Activated naive CD8-positive, alpha-beta T cell treated with anti-CD3 and anti-CD28 coated beads, Interleukin-2, amount 50 U/mL, for 24 hours (primary cell): ENCODE results near the gene BLVRA.
A peak's percentile ranks its signal among the peaks of the same experiment; 100 is the strongest.

Experiments
- ATAC-seq: fragments of 150-1000 bp; cut with Tn5 transposase; one replicate; pipeline ENCODE4 v1.10.0; 2021
- DNase-seq: peaks from one replicate; pipeline ENCODE4 v3.0.0; 2021
- H3K27ac Mint-ChIP-seq: one replicate; pipeline ENCODE4 v1.8.0; 2021; ENCODE audit warnings: mild to moderate bottlenecking, mixed read lengths
- H3K27me3 Mint-ChIP-seq: one replicate; pipeline ENCODE4 v1.8.0; 2021; ENCODE audit warnings: mixed read lengths
- H3K36me3 Mint-ChIP-seq: one replicate; pipeline ENCODE4 v1.8.0; 2021; ENCODE audit warnings: low read depth, mixed read lengths
- H3K4me1 Mint-ChIP-seq: one replicate; pipeline ENCODE4 v1.8.0; 2021; ENCODE audit warnings: mixed read lengths
- H3K4me3 Mint-ChIP-seq: one replicate; pipeline ENCODE4 v1.8.0; 2021; ENCODE audit warnings: mild to moderate bottlenecking, moderate library complexity, mixed read lengths
- H3K9me3 Mint-ChIP-seq: one replicate; pipeline ENCODE4 v1.8.0; 2021; ENCODE audit warnings: mixed read lengths

The BLVRA gene

DNA sequence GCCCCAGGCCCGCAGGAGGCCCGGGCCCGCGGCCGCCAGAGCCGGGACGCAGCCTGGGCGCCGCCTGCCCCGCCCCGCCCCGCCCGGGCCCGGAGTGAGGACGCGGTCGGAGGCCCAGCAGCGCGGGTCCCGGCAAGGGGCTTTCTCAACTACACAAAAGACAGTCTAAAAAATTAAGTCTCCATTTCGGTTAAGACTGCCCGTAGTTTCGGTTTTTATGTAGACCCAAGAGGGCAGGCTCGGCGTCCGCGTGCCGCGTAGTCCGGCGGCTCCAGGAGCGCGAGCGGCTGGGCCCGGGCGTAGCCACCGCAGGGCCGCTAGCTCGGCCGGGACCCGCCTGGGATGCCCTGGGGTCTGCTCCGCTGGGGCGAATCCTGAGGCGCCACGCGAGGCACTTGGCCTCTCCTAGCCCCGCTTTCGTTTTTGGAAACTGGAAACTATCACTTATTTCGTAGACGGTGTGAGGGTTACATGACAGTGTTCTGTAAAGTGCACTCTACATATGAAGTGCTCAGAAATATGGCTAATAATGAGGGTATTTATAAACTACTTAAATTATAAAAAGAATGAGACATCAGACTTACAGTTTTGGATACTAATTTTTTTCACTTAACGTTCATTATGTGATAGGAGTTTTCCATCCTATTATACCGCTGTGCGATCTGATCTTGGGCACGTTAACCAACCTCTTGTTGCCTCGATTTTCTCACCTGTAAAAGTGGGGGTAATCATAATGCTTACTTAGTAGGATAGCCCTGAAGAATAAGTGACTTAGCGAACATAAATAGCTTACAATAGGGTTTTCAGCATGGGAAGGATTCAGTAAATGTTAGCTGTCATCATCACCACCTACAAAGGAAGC is 573 bp downstream of the BLVRA start:
- peak; percentile 68 for ATAC-seq
- no peaks in the 10 kb centered on the region for H3K9me3 Mint-ChIP-seq

DNA sequence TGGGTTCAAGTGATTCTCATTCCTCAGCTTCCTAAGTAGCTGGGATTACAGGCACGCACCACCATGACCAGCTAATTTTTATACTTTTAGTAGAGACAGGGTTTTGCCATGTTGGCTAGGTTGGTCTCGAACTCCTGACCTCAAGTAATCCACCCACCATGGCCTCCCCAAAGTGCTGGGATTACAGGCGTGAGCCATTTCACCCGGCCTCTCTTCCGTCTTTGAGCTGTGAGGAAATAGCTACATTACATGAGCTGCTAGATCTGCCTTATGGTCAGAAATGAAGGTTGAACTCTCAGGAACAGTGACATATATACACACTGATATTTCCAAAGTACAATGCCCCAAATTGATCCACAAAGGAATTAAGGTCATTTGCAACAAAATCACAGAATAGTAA is 2.4 kb downstream of the BLVRA start:
- peaks cover 63% of the 10 kb centered on the region for H3K4me1 Mint-ChIP-seq

More for the DNA sequence above, 573 bp downstream of the BLVRA start:
- Mint-ChIP-seq H3K27me3 (peaks cover 8% of the 10 kb centered on the region), H3K4me1 (peaks cover 53% of the 10 kb centered on the region), H3K27ac (peak overlapping the region; percentile 63), H3K4me3 (peak overlapping the region; percentile 79), H3K36me3 (peaks cover 3% of the 10 kb centered on the region)
- peak; percentile 46 for DNase-seq

DNA sequence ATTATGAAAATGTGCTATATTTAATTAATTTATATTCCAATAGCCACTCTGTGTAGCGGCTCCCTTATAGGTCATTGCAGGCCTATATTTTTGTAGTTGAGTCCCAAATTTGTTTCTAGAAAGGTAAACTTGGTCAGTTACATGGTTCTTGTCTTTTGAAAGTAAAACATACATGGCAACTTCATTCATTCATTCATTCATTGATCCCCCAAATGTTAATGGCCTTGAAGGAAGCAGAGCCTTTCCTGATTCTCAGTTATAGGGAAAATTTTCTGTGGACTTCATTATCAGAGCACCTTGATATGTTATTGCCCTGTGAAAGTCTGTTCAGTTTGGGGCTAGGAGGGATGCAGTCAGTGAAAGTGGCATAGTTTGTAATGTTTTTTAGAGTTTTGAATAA is 2.9 kb downstream of the BLVRA start:
- H3K9me3 Mint-ChIP-seq: no peaks in the 10 kb centered on the region
- no peak overlapping the region for H3K4me3 Mint-ChIP-seq
- H3K4me1 Mint-ChIP-seq: peaks cover 58% of the 10 kb centered on the region
- H3K27me3 Mint-ChIP-seq: peaks cover 8% of the 10 kb centered on the region
- no peak for ATAC-seq
- no peak overlapping the region for H3K27ac Mint-ChIP-seq
- peaks cover 3% of the 10 kb centered on the region for H3K36me3 Mint-ChIP-seq
- DNase-seq: no peak

More for the DNA sequence above, 2.4 kb downstream of the BLVRA start:
- ATAC-seq (no peak), DNase-seq (no peak)
- H3K4me3 Mint-ChIP-seq: no peak overlapping the region
- peaks cover 8% of the 10 kb centered on the region for H3K27me3 Mint-ChIP-seq
- H3K36me3 Mint-ChIP-seq: peaks cover 3% of the 10 kb centered on the region
- H3K9me3 Mint-ChIP-seq: no peaks in the 10 kb centered on the region
- H3K27ac Mint-ChIP-seq: no peak overlapping the region

DNA sequence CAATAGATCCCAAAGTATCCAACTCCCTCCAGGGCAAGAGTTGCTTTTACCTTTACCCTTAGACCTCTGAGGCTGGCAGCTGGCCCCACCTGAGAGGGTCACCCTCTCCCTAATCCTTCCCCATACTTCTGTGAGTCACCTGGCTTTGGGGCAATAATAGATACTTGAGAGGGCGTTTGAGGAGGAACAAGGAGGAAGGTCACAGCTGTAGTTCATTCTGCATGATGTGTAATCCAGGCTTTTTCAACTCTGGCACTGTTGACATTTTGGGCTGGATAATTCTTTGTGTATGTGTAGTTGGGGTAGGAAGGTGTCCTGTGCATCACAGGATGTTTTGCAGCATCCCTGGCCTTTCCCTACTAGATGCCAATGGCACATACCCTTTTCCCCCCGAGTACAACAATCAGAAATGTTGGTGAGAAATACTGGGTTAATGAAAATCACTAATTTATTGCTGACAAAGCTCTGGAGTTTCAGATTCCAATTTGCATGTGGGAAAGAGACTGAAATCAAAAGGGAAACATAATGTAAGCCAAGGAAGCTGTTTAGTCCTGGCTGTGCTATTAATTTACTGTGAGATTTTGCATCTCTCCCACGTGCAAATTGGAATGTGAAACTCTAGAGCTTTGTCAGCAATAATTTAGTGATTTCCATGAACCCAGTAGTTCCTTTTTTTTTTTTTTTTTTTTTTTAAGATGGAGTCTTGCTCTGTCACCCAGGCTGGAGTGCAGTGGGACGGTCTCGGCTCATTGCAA is 3.6 kb downstream of the BLVRA start:
- H3K27ac Mint-ChIP-seq: no peak overlapping the region
- no peaks in the 10 kb centered on the region for H3K9me3 Mint-ChIP-seq
- H3K4me1 Mint-ChIP-seq: peaks cover 50% of the 10 kb centered on the region
- H3K27me3 Mint-ChIP-seq: peaks cover 4% of the 10 kb centered on the region
- peaks cover 3% of the 10 kb centered on the region for H3K36me3 Mint-ChIP-seq
- DNase-seq (no peak), ATAC-seq (no peak)
- no peak overlapping the region for H3K4me3 Mint-ChIP-seq

DNA sequence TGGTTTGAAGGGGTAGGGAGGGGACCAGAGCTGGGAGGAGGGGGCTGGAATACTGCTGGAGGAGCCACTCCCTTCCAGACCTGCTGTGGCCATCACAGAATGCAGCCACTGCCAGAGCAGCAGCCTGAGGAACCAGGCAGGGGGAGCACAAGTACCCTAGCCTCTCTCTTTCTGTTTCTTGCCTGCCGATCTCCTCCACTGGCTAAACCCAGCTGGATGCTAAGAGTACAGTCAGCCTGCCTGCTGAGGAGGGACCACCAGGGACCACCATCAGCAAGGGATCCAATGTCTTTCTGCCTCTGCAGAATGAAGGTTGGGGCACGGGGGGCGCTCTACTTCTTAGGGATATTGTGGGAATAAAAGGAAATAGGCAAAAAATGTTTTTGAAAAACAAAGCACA is 4.7 kb downstream of the BLVRA start:
- Mint-ChIP-seq H3K27me3 (no peaks in the 10 kb centered on the region), H3K9me3 (no peaks in the 10 kb centered on the region), H3K4me1 (peaks cover 41% of the 10 kb centered on the region), H3K4me3 (no peak overlapping the region), H3K27ac (no peak overlapping the region), H3K36me3 (peaks cover 3% of the 10 kb centered on the region)
- DNase-seq (no peak), ATAC-seq (no peak)

DNA sequence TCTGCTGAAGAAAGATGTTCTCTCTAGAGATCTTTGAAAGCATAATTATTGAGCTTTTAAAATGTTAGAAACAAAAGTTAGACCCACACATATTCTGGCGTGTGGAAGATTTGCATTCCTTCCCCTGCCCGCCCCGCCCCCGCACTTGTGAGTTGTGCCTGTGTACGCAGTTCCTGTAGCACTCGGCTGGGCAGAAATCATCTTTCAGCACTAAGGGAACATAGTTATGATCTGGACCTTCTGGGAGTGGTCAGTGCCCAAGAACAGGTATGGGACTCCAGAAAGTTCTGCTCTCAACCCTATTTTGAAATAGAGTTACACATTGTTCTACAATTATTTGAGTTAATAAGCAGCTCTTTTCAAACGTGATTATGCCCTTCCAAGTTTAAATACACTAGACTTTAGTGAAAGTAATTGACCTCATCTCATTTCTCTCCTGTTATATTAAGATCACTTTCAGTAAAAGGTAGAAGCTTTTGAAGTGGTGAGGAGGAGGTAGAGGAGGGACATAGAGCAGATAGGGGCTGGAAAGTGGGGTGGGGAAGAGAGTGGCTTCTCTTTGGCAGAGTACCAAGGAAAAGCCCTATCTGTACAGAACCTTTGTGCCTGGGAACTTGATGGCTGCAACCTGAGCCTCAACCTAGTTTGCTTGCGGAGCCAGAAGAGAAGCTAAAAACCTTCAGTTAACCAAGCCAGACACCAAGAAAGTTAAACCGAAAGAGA is 5.7 kb downstream of the BLVRA start:
- Mint-ChIP-seq H3K36me3 (peaks cover 3% of the 10 kb centered on the region), H3K4me3 (peak overlapping the region; percentile 45), H3K27ac (peak overlapping the region; percentile 6), H3K9me3 (no peaks in the 10 kb centered on the region), H3K4me1 (peaks cover 45% of the 10 kb centered on the region), H3K27me3 (no peaks in the 10 kb centered on the region)
- ATAC-seq (no peak), DNase-seq (peak; percentile 54)

DNA sequence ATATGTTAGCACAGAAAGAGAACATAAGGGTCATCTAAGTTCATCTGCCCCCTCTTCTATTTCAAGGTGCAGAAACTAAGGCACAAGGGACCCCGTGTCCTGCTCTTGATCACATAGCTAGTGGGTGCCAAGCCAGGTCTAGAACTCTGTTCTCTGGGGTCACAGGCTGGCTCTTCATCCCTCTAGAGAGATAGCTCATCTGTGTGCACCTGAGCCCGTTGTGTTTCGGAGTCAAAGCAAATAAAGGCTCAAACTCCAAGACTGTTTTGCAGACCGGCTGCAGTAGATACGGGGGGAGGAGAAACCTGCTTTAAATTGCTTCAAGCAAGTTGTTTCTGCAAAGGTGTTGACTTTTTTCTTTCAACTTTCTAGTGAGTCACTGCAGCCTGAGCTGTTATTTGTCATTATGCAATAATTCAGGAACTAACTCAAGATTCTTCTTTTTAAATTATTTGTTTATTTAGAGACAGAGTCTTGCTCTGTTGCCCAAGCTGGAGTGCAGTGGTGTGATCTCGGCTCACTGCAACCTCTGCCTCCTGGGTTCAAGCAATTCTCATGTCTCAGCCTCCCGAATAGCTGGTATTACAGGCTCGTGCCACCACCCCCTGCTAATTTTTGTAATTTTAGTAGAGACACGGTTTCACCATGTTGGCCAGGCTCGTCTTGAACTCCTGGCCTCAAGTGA is 6.5 kb downstream of the BLVRA start:
- H3K27me3 Mint-ChIP-seq: no peaks in the 10 kb centered on the region
- H3K27ac Mint-ChIP-seq: no peak overlapping the region
- H3K36me3 Mint-ChIP-seq: peaks cover 3% of the 10 kb centered on the region
- DNase-seq: no peak
- no peak for ATAC-seq
- H3K9me3 Mint-ChIP-seq: no peaks in the 10 kb centered on the region
- peaks cover 40% of the 10 kb centered on the region for H3K4me1 Mint-ChIP-seq
- no peak overlapping the region for H3K4me3 Mint-ChIP-seq

DNA sequence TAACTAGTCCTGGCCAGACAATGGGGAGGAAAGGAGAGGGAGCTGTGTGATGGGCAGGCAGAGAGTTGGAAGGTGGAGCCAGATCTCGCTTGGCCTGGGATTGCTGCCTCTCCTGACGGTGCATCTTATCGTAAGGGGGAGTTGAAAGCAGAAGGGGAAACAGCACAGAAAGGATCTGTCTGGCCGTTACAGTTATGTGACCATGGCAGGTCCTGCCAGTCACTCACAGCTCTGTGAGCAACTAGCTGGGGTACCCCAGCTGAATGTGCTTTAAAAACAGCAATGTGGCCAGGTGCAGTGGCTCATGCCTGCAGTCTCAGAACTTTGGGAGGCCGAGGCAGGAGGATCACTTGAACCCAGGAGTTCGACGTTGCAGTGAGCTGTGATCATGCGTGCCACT is 8.1 kb downstream of the BLVRA start:
- ATAC-seq: no peak
- no peak overlapping the region for H3K27ac Mint-ChIP-seq
- H3K4me1 Mint-ChIP-seq: peaks cover 33% of the 10 kb centered on the region
- H3K36me3 Mint-ChIP-seq: no peaks in the 10 kb centered on the region
- no peaks in the 10 kb centered on the region for H3K9me3 Mint-ChIP-seq
- DNase-seq: no peak
- no peaks in the 10 kb centered on the region for H3K27me3 Mint-ChIP-seq
- no peak overlapping the region for H3K4me3 Mint-ChIP-seq

DNA sequence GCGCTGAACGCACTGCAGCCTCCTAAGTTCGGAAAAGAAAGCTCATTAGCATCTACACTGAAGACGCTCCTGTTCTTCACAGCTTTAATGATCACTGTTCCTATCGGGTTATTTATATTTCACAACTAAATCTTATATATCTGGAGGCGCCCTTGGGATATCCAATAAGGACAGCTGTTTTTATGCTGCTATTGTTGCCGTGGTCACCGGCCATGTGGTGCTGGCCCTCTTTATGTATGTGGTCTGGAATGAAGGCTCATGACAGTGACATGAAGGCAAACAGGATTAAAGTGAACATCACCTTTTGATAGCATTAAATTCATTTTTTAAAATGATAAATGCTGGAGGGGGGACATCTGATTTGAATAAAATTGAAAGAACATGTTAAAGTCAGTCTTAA is 8.8 kb downstream of the BLVRA start:
- DNase-seq: no peak
- Mint-ChIP-seq H3K27ac (no peak overlapping the region), H3K4me3 (no peak overlapping the region), H3K4me1 (peaks cover 27% of the 10 kb centered on the region), H3K9me3 (no peaks in the 10 kb centered on the region), H3K36me3 (peaks cover under 1% of the 10 kb centered on the region), H3K27me3 (no peaks in the 10 kb centered on the region)
- no peak for ATAC-seq

DNA sequence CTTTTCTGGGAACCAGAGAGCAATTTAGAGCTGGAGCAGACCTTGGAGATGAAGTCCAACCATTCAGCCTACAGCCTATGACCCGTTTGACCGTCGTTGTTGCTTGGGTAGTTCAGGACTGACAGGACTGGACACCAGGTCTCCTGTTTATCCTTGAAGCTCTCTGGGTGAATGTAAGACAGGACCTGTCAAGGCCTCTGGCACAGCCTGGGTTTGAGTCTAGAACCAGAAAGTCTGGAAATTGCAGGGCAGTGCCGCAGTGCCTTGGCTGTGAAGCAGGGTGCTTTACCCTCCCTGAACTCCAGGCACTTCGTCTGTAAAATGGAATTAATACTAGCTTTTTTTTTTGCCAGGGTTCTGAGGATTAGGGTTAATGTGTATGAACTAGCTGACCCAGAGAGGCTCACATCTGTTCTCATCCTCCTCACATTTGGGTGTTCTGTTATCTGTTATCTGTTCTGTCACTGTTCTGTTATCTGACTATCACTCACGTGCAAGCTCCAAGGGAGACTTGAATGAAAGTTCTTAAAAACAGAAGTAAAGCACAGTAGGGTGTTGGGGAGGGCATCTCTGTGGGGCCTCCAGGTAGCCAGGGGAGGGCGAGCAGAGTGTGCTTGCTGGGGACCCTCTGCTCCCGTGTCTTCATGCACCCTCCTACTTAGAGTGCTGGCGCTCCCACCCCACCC is 9.9 kb downstream of the BLVRA start:
- Mint-ChIP-seq H3K27ac (no peak overlapping the region), H3K27me3 (no peaks in the 10 kb centered on the region), H3K36me3 (peaks cover 10% of the 10 kb centered on the region), H3K9me3 (no peaks in the 10 kb centered on the region), H3K4me1 (peaks cover 20% of the 10 kb centered on the region), H3K4me3 (no peak overlapping the region)
- ATAC-seq: no peak
- DNase-seq: no peak

DNA sequence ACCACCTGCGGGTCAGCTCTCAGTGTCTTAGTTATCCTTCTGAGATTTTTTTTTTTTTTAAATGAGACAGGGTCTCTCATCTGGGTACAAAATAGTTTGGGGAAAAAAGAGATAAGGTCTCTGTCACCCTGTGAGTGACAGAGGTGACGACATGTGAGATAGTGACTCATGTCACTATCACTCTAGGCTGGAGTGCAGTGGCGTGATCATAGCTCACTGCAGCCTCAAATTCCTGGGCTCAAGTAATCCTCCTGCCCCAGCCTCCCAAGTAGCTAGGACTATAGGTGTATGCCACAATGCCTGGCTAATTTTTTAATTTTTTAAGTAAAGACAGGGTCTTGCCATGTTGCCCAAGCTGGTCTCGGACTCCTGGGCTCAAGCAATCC is 10.4 kb downstream of the BLVRA start:
- no peak overlapping the region for H3K27ac Mint-ChIP-seq
- DNase-seq: no peak
- peaks cover 14% of the 10 kb centered on the region for H3K36me3 Mint-ChIP-seq
- H3K9me3 Mint-ChIP-seq: no peaks in the 10 kb centered on the region
- no peaks in the 10 kb centered on the region for H3K27me3 Mint-ChIP-seq
- peaks cover 15% of the 10 kb centered on the region for H3K4me1 Mint-ChIP-seq
- H3K4me3 Mint-ChIP-seq: no peak overlapping the region
- peak; percentile 78 for ATAC-seq

DNA sequence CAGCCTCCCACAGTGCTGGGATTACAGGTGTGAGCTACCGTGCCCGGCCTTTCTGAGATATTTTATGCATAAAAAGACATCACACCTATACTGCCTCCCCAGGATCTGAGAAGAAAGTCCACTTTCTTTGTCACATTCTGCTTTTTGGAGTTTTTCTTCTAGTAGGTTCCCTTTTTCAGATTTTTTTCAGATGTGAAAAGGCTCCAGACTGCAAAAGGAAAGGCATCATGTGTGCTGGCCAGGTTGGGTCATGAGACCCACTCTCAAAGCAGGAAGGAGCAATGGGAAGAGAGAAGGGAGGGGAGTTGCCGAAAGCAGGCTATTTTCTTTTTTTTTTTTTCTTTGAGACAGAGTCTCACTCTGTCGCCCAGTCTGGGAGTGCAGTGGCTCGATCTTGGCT is 10.8 kb downstream of the BLVRA start:
- H3K27me3 Mint-ChIP-seq: no peaks in the 10 kb centered on the region
- no peaks in the 10 kb centered on the region for H3K9me3 Mint-ChIP-seq
- DNase-seq (no peak), ATAC-seq (no peak)
- peaks cover 11% of the 10 kb centered on the region for H3K4me1 Mint-ChIP-seq
- no peak overlapping the region for H3K4me3 Mint-ChIP-seq
- peaks cover 14% of the 10 kb centered on the region for H3K36me3 Mint-ChIP-seq
- H3K27ac Mint-ChIP-seq: no peak overlapping the region

DNA sequence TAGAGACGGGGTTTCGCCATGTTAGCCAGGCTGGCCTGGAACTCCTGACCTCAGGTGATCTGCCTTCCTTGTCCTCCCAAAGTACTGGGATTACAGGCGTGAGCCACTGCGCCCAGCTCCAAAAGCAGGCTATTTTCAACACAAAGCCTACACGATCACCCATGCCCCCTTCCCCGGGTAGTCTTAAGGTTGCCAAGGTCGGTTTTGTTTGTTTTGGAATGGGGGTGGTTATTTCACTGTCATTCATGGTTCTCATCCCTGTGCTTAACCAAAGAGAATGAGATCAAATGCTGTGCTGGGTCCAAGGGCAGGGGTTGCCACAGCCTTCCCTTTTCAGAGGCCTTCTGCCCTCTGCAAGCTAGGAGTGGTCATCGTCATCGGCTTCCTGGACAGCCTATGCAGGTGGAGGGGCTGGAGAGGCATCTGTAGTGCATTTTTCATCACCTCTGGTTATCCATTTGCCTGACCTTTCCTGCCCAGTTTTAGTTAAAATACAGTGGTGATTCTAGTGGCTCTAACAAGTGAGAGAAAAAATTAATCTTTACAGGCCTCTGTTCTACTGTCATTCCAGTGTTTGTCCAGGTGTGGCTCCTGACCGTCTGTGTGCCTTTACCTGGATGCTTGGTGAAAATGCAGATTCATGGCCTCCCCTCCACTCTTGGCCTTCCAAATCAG is 11.4 kb downstream of the BLVRA start:
- ATAC-seq (no peak), DNase-seq (no peak)
- Mint-ChIP-seq H3K4me3 (no peak overlapping the region), H3K4me1 (peaks cover 5% of the 10 kb centered on the region), H3K27me3 (no peaks in the 10 kb centered on the region), H3K36me3 (peaks cover 14% of the 10 kb centered on the region), H3K27ac (no peak overlapping the region), H3K9me3 (no peaks in the 10 kb centered on the region)
